Measurements from ENCODE around the gene TRABD. TPM values are rescaled to one million over a fixed set of nuclear protein-coding genes. Genes with fewer than 3 reads are reported as not detected.
"Not testable (repeated sequence)": the region's sequence is repeated elsewhere in the genome, so short reads cannot be mapped to it uniquely, and the experiment has no call there.

Gene TRABD
- total RNA-seq, 2 donors from 2014 or later, result 12.3 to 20.0 TPM

DNA sequence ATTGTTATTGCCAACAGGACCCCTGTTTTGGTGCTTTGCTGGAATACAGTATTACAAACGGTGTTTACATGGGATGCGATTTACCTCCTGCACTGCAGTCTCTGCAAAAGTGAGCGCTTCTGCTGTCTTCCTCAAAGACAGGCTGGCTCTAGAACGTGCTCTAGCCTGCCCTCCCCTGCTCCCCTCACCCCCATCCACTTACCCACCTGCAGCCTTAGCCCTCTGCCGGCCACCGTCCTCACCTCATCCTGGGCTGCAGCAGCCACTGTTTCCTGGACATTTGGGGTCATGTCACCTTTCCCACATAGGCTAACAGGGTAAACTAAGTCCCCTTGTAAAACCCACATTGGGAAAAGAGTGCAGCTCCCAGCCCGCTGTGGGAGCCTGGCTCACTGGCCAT is 24.8 kb upstream of the TRABD start:
- H3K4me1 ChIP-seq, result no peaks in the 10 kb centered on the region

DNA sequence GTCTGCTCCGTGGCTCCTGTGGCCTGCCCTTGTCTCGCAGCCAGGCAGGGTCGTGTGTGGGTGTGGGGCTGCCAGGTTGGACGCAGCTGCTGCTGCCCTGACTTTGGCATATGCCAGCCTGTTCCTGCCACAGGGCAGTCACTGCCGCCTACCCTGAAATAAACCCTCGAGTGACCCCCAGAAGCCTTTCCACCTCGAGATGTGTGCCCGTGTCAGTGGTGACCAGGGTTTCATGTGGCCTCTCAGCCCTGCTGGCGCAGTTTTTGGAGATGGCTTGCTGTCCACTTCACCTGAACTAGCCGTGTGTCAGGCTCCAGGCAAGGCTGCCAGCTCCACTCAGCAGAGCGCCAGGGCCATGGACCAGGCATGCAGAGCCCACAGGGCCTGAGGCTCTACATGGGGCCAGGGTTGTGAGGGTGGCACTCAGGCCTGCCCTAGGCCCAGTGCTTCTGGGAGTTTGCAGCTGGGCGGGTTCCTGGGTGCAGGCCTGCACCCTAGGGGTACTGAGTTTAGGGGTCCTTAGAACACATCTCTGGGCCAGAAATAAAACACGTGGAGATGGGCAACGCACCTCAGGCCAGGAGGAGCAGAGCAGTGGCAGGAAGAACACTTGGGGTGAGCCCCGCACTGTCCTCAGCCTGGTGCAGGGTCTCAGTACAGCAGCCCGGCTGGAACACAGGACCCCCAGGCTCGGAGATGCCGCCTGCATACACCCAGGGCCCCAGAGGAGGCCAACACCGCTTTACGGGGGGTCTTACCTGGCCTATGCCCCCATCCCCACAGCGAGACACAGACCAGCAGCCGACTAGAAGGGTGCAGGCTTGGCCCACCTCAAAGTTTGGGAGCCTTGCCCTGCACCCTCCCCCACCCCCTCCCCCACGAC is 24.0 kb upstream of the TRABD start:
- Histone ChIP-seq H3K27me3 (no peaks in the 10 kb centered on the region), H3K4me1 (no peaks in the 10 kb centered on the region), H3K9me3 (no peaks in the 10 kb centered on the region), H3K27ac (no peak overlapping the region), H3K4me3 (no peak overlapping the region), H3K36me3 (no peaks in the 10 kb centered on the region)
- DNase-seq (ENCODE audit: low spot score), result no peak
- TF ChIP-seq, protein P1, sequence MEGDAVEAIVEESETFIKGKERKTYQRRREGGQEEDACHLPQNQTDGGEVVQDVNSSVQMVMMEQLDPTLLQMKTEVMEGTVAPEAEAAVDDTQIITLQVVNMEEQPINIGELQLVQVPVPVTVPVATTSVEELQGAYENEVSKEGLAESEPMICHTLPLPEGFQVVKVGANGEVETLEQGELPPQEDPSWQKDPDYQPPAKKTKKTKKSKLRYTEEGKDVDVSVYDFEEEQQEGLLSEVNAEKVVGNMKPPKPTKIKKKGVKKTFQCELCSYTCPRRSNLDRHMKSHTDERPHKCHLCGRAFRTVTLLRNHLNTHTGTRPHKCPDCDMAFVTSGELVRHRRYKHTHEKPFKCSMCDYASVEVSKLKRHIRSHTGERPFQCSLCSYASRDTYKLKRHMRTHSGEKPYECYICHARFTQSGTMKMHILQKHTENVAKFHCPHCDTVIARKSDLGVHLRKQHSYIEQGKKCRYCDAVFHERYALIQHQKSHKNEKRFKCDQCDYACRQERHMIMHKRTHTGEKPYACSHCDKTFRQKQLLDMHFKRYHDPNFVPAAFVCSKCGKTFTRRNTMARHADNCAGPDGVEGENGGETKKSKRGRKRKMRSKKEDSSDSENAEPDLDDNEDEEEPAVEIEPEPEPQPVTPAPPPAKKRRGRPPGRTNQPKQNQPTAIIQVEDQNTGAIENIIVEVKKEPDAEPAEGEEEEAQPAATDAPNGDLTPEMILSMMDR (IDR thresholded peaks at IDR 0.05), result no peak

More for the DNA sequence above, 24.8 kb upstream of the TRABD start:
- no peak overlapping the region for H3K27ac ChIP-seq
- H3K27me3 ChIP-seq, result no peaks in the 10 kb centered on the region
- H3K9me3 ChIP-seq, result no peaks in the 10 kb centered on the region
- DNase-seq (ENCODE audit: low spot score), result no peak
- H3K36me3 ChIP-seq, result no peaks in the 10 kb centered on the region
- H3K4me3 ChIP-seq, result no peak overlapping the region
- TF ChIP-seq, protein P1 (IDR thresholded peaks at IDR 0.05), result no peak

DNA sequence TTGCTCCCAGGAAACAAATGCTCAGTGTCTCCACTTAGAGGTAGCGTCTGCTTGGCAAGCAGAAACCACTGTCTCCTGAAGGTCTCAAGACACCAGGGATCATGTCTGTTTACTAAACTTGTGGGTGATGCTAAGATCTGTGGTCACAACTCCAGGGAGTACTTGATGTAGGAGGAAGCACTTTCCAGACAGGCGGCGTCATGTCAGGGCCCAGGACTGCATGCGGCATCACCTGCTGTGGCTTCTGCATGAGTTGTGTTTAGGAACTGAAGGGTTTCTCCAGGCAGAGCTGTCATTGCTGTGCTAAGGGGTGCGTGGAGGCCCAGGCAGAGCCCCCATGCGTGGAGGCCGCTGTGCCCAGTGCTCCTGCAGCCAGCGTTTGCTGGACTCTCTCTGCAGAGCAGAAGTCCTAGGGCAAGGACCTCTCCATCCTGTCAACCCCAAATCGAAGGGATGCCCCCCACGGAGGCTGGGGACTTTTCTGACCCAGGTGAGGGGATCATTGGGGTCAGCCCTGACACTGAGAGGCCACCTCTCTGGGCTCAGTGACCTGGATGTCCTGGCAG is 23.2 kb upstream of the TRABD start:
- Histone ChIP-seq H3K27me3 (no peaks in the 10 kb centered on the region), H3K9me3 (no peaks in the 10 kb centered on the region), H3K36me3 (no peaks in the 10 kb centered on the region), H3K27ac (no peak overlapping the region), H3K4me1 (no peaks in the 10 kb centered on the region), H3K4me3 (no peak overlapping the region)
- TF ChIP-seq, protein P1 (IDR thresholded peaks at IDR 0.05), result no peak
- no peak for DNase-seq (ENCODE audit: low spot score)

DNA sequence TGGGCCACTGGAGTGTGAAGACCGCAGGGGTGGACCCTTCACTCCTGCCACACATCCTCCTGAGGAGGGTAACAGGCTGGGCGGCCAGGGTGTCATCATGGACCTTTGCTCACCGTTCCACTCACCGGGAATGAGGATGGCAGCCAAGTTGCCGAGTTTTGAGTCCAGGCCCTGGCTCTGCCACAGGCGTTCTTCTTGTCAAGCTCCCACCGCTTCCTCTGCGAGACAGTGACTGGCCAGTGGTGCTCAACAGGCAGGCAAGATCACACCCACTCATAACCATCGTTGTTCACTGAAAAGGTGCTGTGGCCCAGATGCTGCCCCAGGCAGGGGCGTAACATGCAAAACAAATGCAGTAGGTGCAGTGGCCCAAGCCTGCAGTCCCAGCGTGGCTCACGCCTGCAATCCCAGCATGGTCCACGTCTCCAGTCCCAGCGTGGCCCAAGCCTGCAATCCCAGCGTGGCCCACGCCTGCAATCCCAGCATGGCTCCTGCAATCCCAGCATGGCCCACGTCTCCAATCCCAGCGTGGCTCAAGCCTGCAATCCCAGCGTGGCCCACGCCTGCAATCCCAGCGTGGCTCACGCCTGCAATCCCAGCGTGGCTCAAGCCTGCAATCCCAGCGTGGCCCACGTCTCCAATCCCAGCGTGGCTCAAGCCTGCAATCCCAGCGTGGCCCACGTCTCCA is 20.1 kb upstream of the TRABD start:
- H3K4me1 ChIP-seq, result peaks cover 0 to 9% of the 10 kb centered on the region in 2 donors
- H3K36me3 ChIP-seq, result no peaks in the 10 kb centered on the region
- H3K9me3 ChIP-seq, result no peaks in the 10 kb centered on the region
- H3K27me3 ChIP-seq, result no peaks in the 10 kb centered on the region
- TF ChIP-seq, protein P1 (IDR thresholded peaks at IDR 0.05), result no peak
- DNase-seq (ENCODE audit: low spot score), result no peak
- no peak overlapping the region for H3K27ac ChIP-seq
- H3K4me3 ChIP-seq, result no peak overlapping the region

DNA sequence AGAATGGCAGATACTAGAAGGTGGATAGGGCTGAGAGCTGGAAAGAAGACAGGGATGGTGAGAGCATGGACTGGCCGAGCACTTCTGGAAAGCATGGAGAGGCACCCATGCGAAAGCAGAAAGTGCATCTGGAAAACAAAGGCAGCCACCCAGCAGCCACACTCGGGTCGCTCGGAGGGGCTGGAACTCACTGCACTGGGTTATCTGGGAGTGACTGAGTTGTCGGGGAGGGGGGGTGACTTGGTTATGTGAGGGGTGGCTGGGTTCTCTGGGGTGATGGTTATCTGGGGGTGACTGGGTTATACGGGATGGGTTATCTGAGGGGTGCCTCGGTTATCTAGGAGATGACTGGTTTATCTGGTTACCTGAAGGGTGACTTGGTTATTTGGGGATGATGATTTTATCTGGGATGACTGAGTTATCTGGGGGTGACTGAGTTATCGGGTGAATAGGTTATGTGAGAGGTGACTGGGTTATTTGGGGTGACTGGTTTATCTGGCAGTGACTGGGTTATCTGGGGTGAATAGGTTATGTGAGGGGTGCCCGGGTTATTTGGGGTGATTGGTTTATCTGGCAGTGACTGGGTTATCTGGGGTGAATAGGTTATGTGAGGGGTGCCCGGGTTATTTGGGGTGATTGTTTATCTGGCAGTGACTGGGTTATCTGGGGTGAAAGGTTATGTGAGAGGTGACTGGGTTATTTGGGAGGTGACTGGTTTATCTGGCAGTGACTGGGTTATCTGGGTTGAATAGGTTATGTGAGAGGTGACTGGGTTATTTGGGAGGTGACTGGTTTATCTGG is 17.8 kb upstream of the TRABD start:
- Histone ChIP-seq H3K27ac (no peak overlapping the region), H3K27me3 (no peaks in the 10 kb centered on the region), H3K36me3 (no peaks in the 10 kb centered on the region), H3K4me3 (no peak overlapping the region), H3K4me1 (peaks cover 0 to 22% of the 10 kb centered on the region in 2 donors), H3K9me3 (no peaks in the 10 kb centered on the region)
- no peak for DNase-seq (ENCODE audit: low spot score)
- TF ChIP-seq, protein P1 (IDR thresholded peaks at IDR 0.05), result no peak

DNA sequence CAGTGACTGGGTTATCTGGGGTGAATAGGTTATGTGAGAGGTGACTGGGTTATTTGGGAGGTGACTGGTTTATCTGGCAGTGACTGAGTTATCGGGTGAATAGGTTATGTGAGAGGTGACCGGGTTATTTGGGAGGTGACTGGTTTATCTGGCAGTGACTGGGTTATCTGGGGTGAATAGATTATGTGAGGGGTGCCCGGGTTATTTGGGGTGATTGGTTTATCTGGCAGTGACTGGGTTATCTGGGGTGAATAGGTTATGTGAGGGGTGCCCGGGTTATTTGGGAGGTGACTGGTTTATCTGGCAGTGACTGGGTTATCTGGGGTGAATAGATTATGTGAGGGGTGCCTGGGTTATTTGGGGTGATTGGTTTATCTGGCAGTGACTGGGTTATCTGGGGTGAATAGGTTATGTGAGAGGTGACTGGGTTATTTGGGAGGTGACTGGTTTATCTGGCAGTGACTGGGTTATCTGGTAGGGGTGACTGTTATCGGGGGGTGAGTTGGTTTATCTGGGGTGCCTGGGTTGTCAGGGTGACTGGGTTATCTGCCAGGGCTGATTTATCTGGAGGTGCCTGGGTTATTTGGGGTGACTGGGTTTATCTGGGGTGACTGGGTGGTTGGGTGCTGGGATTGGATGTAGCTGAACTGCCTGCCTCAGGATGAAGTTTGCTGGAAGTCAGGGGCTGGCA is 17.1 kb upstream of the TRABD start:
- not testable (repeated sequence) for H3K9me3 ChIP-seq; H3K36me3 ChIP-seq; H3K27ac ChIP-seq; H3K4me3 ChIP-seq; DNase-seq (ENCODE audit: low spot score); H3K27me3 ChIP-seq
- peaks cover 0 to 22% of the 10 kb centered on the region in 2 donors for H3K4me1 ChIP-seq
